ENCODE data around the gene PPT1.

- TF ChIP-seq EZH2 (IDR thresholded peaks at IDR 0.05; ENCODE audit: low read depth, low read length, severe bottlenecking) = no peak
- TF ChIP-seq BCL11A (IDR thresholded peaks at IDR 0.05; ENCODE audit: low read depth in 2 of 2, low read length in 2 of 2) = no peak
- no peak for TF ChIP-seq CTCF (IDR thresholded peaks at IDR 0.05; ENCODE audit: control extremely low read depth in 1 of 3, insufficient read depth in 1 of 3, low read depth in 1 of 3, low read length in 3 of 3)
- TF ChIP-seq EP300 (IDR thresholded peaks at IDR 0.05; ENCODE audit: borderline replicate concordance in 1 of 2, low read depth in 2 of 2, low read length in 2 of 2) = no peak
- peak; percentile 97 for TF ChIP-seq MAX (IDR thresholded peaks at IDR 0.05)
- 0 out of 2 replicates have a peak, but pooled peaks have one; percentile 11 for TF ChIP-seq CHD2 (IDR thresholded peaks at IDR 0.05; ENCODE audit: low read length)
- TF ChIP-seq POLR2A (IDR thresholded peaks at IDR 0.05; ENCODE audit: control extremely low read depth in 1 of 2, low read depth in 2 of 2, low read length in 2 of 2) = peak; percentile 84 to 85
- no peak for TF ChIP-seq SP1 (IDR thresholded peaks at IDR 0.05; ENCODE audit: low read depth, low read length)
- no peak for TF ChIP-seq NRF1 (IDR thresholded peaks at IDR 0.05; ENCODE audit: low read depth, low read length)
- peak; percentile 96 for TF ChIP-seq KDM5A (IDR thresholded peaks at IDR 0.05; ENCODE audit: low read length)
- TF ChIP-seq ATF2 (IDR thresholded peaks at IDR 0.05; ENCODE audit: low read length) = no peak
- TF ChIP-seq FOSL1 (IDR thresholded peaks at IDR 0.05; ENCODE audit: insufficient read depth, low read depth, low read length) = peak; percentile 37; the same call in 1 of the 2 replicates
- TF ChIP-seq CEBPB (IDR thresholded peaks at IDR 0.05; ENCODE audit: low read depth, low read length) = no peak
Observed at GRCh38 chr1:40096977-40097782, at the start of gene PPT1.

All from H1 (cell line).